Kidney (tissue), 14 donors: ENCODE data around the gene ERBB3. TPM values are rescaled to one million over a fixed set of nuclear protein-coding genes. Genes with fewer than 3 reads are reported as not detected.
A peak's percentile ranks its signal among the peaks of the same experiment; 100 is the strongest.

Experiments used
- DNase-seq, 5 donors: peaks; one replicate each; pipeline ENCODE4 v3.0.0-alpha.2; 2013 to 2020
- FAIRE-seq: peaks from 2 replicates; lab custom pipeline; 2012; peaks lifted over from hg19 to GRCh38; lab: Jason Lieb, UNC
- H3K27ac ChIP-seq, 2 donors: one replicate each; pipeline ENCODE4 v1.7.0; 2013; ENCODE audit warnings: low read depth in 2 of 2, low read length in 2 of 2, inconsistent platforms in 1 of 2
- H3K27me3 ChIP-seq: one replicate; pipeline ENCODE4 v1.7.1; 2013; ENCODE audit warnings: low read length, inconsistent platforms; ENCODE audit not compliant: control insufficient read depth, insufficient read depth
- H3K36me3 ChIP-seq, 3 donors: one replicate each; pipeline versions ENCODE4 v1.7.0 to v1.7.1; 2013; ENCODE audit warnings: low read length in 3 of 3, control low read depth in 1 of 3, inconsistent platforms in 1 of 3; ENCODE audit not compliant: insufficient read depth in 3 of 3, control insufficient read depth in 2 of 3
- H3K4me1 ChIP-seq, 3 donors: one replicate each; pipeline versions ENCODE4 v1.7.0 to v1.7.1; 2013; ENCODE audit warnings: low read length in 3 of 3, inconsistent platforms in 1 of 3, low read depth in 1 of 3; ENCODE audit not compliant: control insufficient read depth in 2 of 3, insufficient read depth in 2 of 3
- H3K4me3 ChIP-seq, 3 donors: one replicate each; pipeline versions ENCODE4 v1.7.0 to v1.8.1; 2013; ENCODE audit warnings: low read length in 3 of 3, control low read depth in 1 of 3, inconsistent platforms in 1 of 3
- H3K9ac ChIP-seq, 3 donors: one replicate each; pipeline versions ENCODE4 v1.7.0 to v1.7.1; 2013; ENCODE audit warnings: low read length in 3 of 3, control low read depth in 1 of 3, inconsistent platforms in 1 of 3
- H3K9me3 ChIP-seq, 3 donors: one replicate each; pipeline versions ENCODE4 v1.7.0 to v1.7.1; 2013; ENCODE audit warnings: low read length in 3 of 3, control low read depth in 1 of 3, inconsistent platforms in 1 of 3; ENCODE audit not compliant: control insufficient read depth in 2 of 3, insufficient read depth in 1 of 3
- intact Hi-C: fragments of 100-400 bp; cut with DNase I; formaldehyde crosslinking; loops from one replicate; pipeline ENCODE4 v1.11.1; 2022
- polyA plus RNA-seq: library from polyadenylated mRNA; stranded (reverse); fragments of 350-450 nt; fragmentation: Illumina TruSeq; extraction: RNeasy Lipid Tissue Mini Kit (QIAGEN cat#74804); gene quantifications from one replicate; pipeline ENCODE4 v1.2.3, GENCODE V29; 2014; ENCODE audit warnings: low read depth, low replicate concordance; ENCODE audit not compliant: insufficient read depth
- total RNA-seq: library from RNA; stranded (reverse); fragmentation: NEBNext Ultra II Directional; extraction: Animal tissue kit (Norgen Biotek cat#: 25700); gene quantifications from one replicate; pipeline ENCODE4 v1.2.1, GENCODE V29; 2021
- TF ChIP-seq, protein P1 (sequence below): IDR thresholded peaks from 3 replicates; pipeline ENCODE4 v1.5.1; 2012; ENCODE audit warnings: mild to moderate bottlenecking, moderate library complexity, borderline replicate concordance; ENCODE audit not compliant: insufficient read depth; ENCODE audit errors: extremely low read depth
- donor health status: control.
- donor health status: control.
- donor health status: control.
- donor health status: control.
- donor health status: control.
- donor health status: DM: yes; HTN: yes; CAD: no.
- donor health status: Normal renal cell carcinoma (clear cell type).

The ERBB3 gene
- total and polyA plus RNA-seq, 2 donors from 2014 or later = 31.5 to 58.1 TPM

DNA sequence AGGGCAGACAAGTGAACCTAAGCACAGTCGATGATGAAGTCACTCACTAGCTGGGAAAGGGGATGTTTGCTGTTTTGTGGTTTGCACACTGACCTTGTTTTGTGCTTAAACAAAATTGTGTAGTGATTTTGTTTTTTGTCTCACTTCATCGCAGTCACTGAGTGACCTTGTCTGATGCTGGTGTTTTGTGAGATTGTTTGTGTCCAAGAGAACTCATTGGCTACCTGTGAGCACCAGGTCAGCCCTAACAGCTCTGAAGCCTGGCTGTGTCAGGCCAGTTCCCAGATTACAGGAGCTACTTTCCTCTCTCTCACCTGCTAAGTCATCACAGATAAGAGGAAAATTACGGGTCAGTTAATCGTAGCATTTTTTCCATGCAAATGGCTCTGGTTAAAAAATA, 44.2 kb downstream of the ERBB3 start:
- intact Hi-C loops = loop anchor here (10.0 kb wide), 1 partner anchor 61 kb away; the partner anchor contains the start of gene SMARCC2
- H3K27me3 ChIP-seq = no peaks in the 10 kb centered on the region
- H3K27ac ChIP-seq = no peak overlapping the region
- no peaks in the 10 kb centered on the region for H3K9me3 ChIP-seq
- peaks cover 11 to 26% (median 18%) of the 10 kb centered on the region in 3 donors for H3K4me1 ChIP-seq
- H3K9ac ChIP-seq = no peak overlapping the region
- peaks cover 0 to 3% (median 0%) of the 10 kb centered on the region in 3 donors for H3K36me3 ChIP-seq
- no peak overlapping the region for H3K4me3 ChIP-seq
- no peak for FAIRE-seq
- TF ChIP-seq, protein P1, sequence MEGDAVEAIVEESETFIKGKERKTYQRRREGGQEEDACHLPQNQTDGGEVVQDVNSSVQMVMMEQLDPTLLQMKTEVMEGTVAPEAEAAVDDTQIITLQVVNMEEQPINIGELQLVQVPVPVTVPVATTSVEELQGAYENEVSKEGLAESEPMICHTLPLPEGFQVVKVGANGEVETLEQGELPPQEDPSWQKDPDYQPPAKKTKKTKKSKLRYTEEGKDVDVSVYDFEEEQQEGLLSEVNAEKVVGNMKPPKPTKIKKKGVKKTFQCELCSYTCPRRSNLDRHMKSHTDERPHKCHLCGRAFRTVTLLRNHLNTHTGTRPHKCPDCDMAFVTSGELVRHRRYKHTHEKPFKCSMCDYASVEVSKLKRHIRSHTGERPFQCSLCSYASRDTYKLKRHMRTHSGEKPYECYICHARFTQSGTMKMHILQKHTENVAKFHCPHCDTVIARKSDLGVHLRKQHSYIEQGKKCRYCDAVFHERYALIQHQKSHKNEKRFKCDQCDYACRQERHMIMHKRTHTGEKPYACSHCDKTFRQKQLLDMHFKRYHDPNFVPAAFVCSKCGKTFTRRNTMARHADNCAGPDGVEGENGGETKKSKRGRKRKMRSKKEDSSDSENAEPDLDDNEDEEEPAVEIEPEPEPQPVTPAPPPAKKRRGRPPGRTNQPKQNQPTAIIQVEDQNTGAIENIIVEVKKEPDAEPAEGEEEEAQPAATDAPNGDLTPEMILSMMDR = no peak
- DNase-seq = no peak

DNA sequence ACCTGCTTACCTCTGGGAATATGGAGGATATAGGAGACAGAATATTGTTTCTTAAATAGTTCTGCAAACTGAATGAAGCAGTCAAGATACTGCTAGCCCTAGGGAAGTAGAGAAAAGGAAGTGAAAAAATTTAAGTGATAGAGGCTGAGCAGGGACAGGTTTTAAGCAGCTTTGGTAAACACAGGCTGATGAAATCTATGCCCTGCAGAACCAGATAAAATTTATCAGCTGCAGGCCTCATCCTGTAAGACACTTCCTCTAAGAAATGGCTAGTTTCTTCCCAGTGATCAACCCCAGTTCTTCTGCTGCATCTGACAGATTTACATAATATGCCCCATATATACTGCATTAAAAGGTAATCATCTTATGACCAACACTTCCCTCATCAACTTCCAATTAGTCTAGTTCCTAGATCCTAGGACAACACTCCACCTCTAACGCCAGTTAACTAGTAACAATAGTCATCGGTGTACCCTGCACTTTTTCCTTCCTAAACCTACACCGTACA, 46.8 kb downstream of the ERBB3 start:
- no peaks in the 10 kb centered on the region for H3K27me3 ChIP-seq
- TF ChIP-seq, protein P1 = no peak
- intact Hi-C loops = loop anchor here (10.0 kb wide), 1 partner anchor 58 kb away; the partner anchor contains the start of gene SMARCC2
- H3K4me3 ChIP-seq = peak overlapping the region in 2 of 3 donors; percentile 60 to 82
- H3K9me3 ChIP-seq = no peaks in the 10 kb centered on the region
- H3K4me1 ChIP-seq = peaks cover 11 to 25% (median 12%) of the 10 kb centered on the region in 3 donors
- peak overlapping the region; percentile 74 to 86 for H3K27ac ChIP-seq
- DNase-seq (no peak), FAIRE-seq (no peak)
- peaks cover 2 to 12% (median 2%) of the 10 kb centered on the region in 3 donors for H3K36me3 ChIP-seq
- H3K9ac ChIP-seq = peak overlapping the region in 2 of 3 donors; percentile 63 to 68

DNA sequence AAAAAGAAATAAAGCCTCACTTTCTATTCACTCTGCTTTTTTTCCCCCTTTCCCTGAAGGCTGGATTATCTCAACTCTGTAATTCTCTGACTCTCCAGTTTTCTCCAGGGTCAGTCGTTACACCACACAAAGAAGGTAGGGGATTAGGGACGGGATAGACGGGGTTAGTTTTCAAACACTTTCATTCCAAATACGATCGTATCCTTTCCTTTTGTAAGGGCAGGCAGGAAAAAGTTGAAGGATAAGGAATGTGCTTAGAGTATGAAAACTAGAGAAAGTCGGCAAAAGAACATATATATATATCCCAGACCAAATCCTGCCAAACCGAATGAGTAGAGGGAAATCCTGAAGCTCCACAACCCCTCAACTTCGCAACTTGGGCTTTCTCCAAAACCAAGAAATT, 47.5 kb downstream of the ERBB3 start:
- TF ChIP-seq, protein P1 = no peak
- intact Hi-C loops = loop anchor here (10.0 kb wide), 1 partner anchor 57 kb away; the partner anchor contains the start of gene SMARCC2
- FAIRE-seq = no peak
- Histone ChIP-seq H3K27me3 (no peaks in the 10 kb centered on the region), H3K9me3 (no peaks in the 10 kb centered on the region), H3K4me3 (peak overlapping the region; percentile 60 to 82 (median 75)), H3K36me3 (peaks cover 2 to 19% (median 9%) of the 10 kb centered on the region in 3 donors), H3K9ac (peak overlapping the region; percentile 43 to 68 (median 67)), H3K27ac (peak overlapping the region; percentile 27 to 86), H3K4me1 (peaks cover 11 to 25% (median 12%) of the 10 kb centered on the region in 3 donors)
- no peak for DNase-seq
